ENCODE measurements around the gene GIMAP1.

- TF ChIP-seq FOSL1 (IDR thresholded peaks at IDR 0.05; ENCODE audit: insufficient read depth, low read depth, low read length) (no peak), TEAD4 (IDR thresholded peaks at IDR 0.05; ENCODE audit: low read depth, low read length) (no peak), EP300 (IDR thresholded peaks at IDR 0.05; ENCODE audit: borderline replicate concordance in 1 of 2, low read depth in 2 of 2, low read length in 2 of 2) (no peak), RFX5 (IDR thresholded peaks at IDR 0.05; ENCODE audit: borderline replicate concordance, low read depth, low read length) (no peak), CTCF (IDR thresholded peaks at IDR 0.05; ENCODE audit: control extremely low read depth in 1 of 3, insufficient read depth in 1 of 3, low read depth in 1 of 3, low read length in 3 of 3) (peak in 1 of 3 experiments; percentile 1; a peak in 1 of 4 replicates), YY1 (IDR thresholded peaks at IDR 0.05; ENCODE audit: low read depth, low read length) (no peak), USF2 (IDR thresholded peaks at IDR 0.05; ENCODE audit: low read length) (no peak), BACH1 (IDR thresholded peaks at IDR 0.05; ENCODE audit: low read length) (no peak), RAD21 (IDR thresholded peaks at IDR 0.05 in 1 of 2, conservative IDR thresholded peaks at IDR 0.05 in 1 of 2; ENCODE audit: low read depth in 2 of 2, low read length in 2 of 2) (no peak), POLR2A (IDR thresholded peaks at IDR 0.05; ENCODE audit: control extremely low read depth in 1 of 2, low read depth in 2 of 2, low read length in 2 of 2) (no peak), CHD2 (IDR thresholded peaks at IDR 0.05; ENCODE audit: low read length) (no peak), JUN (IDR thresholded peaks at IDR 0.05; ENCODE audit: low read depth, low read length) (no peak), EZH2 (IDR thresholded peaks at IDR 0.05; ENCODE audit: low read depth, low read length, severe bottlenecking) (no peak), POLR2AphosphoS5 (IDR thresholded peaks at IDR 0.05; ENCODE audit: low read depth, low read length) (no peak)
Measured at GRCh38 chr7:150688630-150689029, 27.8 kb upstream of the GIMAP1 start.

Measured in H1 (cell line).